H1 (cell line): ENCODE data around the gene PORCN. TPM values are rescaled to one million over a fixed set of nuclear protein-coding genes. Genes with fewer than 3 reads are reported as not detected.

Source experiments
- CTCF ChIA-PET: fragments of 300-600 bp; sonication (Branson Sonifier 250); formaldehyde crosslinking; loops from one replicate; lab custom pipeline; 2021; ENCODE audit not compliant: partially characterized antibody; lab: Charles Lee
- POLR2A ChIA-PET: fragments of 300-600 bp; sonication (Branson Sonifier 250); formaldehyde crosslinking; loops from one replicate; lab custom pipeline; 2021; ENCODE audit warnings: inconsistent platforms; ENCODE audit not compliant: partially characterized antibody; lab: Charles Lee
- DNase-seq, 2 experiments: peaks; one replicate each; pipeline versions ENCODE4 v3.0.0 to v3.0.0-alpha.2; 2010 to 2022; ENCODE audit warnings: low spot score in 2 of 2, low read depth in 1 of 2, mixed read lengths in 1 of 2
- FAIRE-seq: peaks from 2 replicates; lab custom pipeline; 2011; peaks lifted over from hg19 to GRCh38; lab: Jason Lieb, UNC
- H2AFZ ChIP-seq: 2 replicates; pipeline ENCODE4 v1.8.1; 2012; ENCODE audit warnings: low read length, inconsistent platforms
- H2AK5ac ChIP-seq: 2 replicates; pipeline ENCODE4 v1.6.1; 2013; ENCODE audit warnings: low read depth, low read length
- H2BK120ac ChIP-seq: replicated peaks from 2 replicates; pipeline ENCODE3; 2013; ENCODE audit warnings: low read depth, low read length, inconsistent platforms
- H2BK12ac ChIP-seq: 2 replicates; pipeline ENCODE4 v1.6.1; 2013; ENCODE audit warnings: low read depth, low read length
- H2BK15ac ChIP-seq: 2 replicates; pipeline ENCODE4 v1.6.1; 2013; ENCODE audit warnings: low read length
- H2BK20ac ChIP-seq: 2 replicates; pipeline ENCODE4 v1.6.1; 2013; ENCODE audit warnings: low read length
- H2BK5ac ChIP-seq: 2 replicates; pipeline ENCODE4 v1.6.1; 2013; ENCODE audit warnings: low read depth, low read length
- H3K14ac ChIP-seq: 2 replicates; pipeline ENCODE4 v1.6.1; 2013; ENCODE audit warnings: inconsistent platforms; ENCODE audit not compliant: insufficient read length
- H3K18ac ChIP-seq: 2 replicates; pipeline ENCODE4 v1.6.1; 2013; ENCODE audit warnings: low read length; ENCODE audit errors: extremely low read depth
- H3K23ac ChIP-seq: 2 replicates; pipeline ENCODE4 v1.6.1; 2013; ENCODE audit warnings: inconsistent platforms; ENCODE audit not compliant: insufficient read length
- H3K23me2 ChIP-seq: 2 replicates; pipeline ENCODE4 v1.6.1; 2013; ENCODE audit warnings: low read depth, low read length
- H3K27ac ChIP-seq: 2 replicates; pipeline ENCODE4 v1.6.1; 2011; ENCODE audit warnings: low read depth, low read length, inconsistent platforms
- H3K27me3 ChIP-seq, 4 experiments: replicated peaks in 1 of 4; 1 replicate in 1 of 4; 2 replicates in 3 of 4; pipeline versions ENCODE4 v1.6.1 to v1.8.1; 2011 to 2013; ENCODE audit warnings: low read length in 3 of 4, mild to moderate bottlenecking in 3 of 4, inconsistent platforms in 2 of 4, mixed read lengths in 2 of 4, moderate library complexity in 1 of 4; ENCODE audit not compliant: control insufficient read depth in 3 of 4, insufficient read depth in 3 of 4; ENCODE audit errors: extremely low read depth in 1 of 4
- H3K36me3 ChIP-seq, 4 experiments: 2 replicates each; pipeline versions ENCODE4 v1.6.1 to v1.8.1; 2011 to 2013; ENCODE audit warnings: mild to moderate bottlenecking in 4 of 4, low read length in 3 of 4, moderate library complexity in 2 of 4, control low read depth in 1 of 4, inconsistent platforms in 1 of 4; ENCODE audit not compliant: insufficient read depth in 4 of 4, control insufficient read depth in 2 of 4
- H3K4ac ChIP-seq: replicated peaks from 2 replicates; pipeline ENCODE3; 2013; ENCODE audit warnings: low read length, low read depth, mixed read lengths, inconsistent platforms; ENCODE audit not compliant: insufficient read length
- H3K4me1 ChIP-seq, 4 experiments: replicated peaks in 1 of 4; 1 replicate in 1 of 4; 2 replicates in 3 of 4; pipeline versions ENCODE4 v1.6.1 to v1.8.1; 2011 to 2013; ENCODE audit warnings: low read length in 3 of 4, inconsistent platforms in 2 of 4, mixed read lengths in 1 of 4; ENCODE audit not compliant: insufficient read depth in 4 of 4, control insufficient read depth in 3 of 4
- H3K4me2 ChIP-seq, 2 experiments: 2 replicates each; pipeline versions ENCODE4 v1.6.1 to v1.8.1; 2011 to 2013; ENCODE audit warnings: low read depth in 2 of 2, low read length in 2 of 2, control low read depth in 1 of 2, inconsistent platforms in 1 of 2, mild to moderate bottlenecking in 1 of 2; ENCODE audit not compliant: insufficient read depth in 1 of 2
- H3K4me3 ChIP-seq, 4 experiments: fragments of 200-600, 300-600 bp in 1 of 4; sonication (generic), shearing (Covaris generic), sonication (Bioruptor Twin) in 1 of 4; 2 replicates each; pipeline versions ENCODE4 v1.5.1 to v1.8.1; 2011 to 2016; ENCODE audit warnings: low read length in 4 of 4, low read depth in 3 of 4, control low read depth in 2 of 4, inconsistent platforms in 2 of 4, mild to moderate bottlenecking in 2 of 4, mixed read lengths in 1 of 4, moderate library complexity in 1 of 4; ENCODE audit not compliant: insufficient read depth in 2 of 4; ENCODE audit errors: extremely low read depth in 1 of 4
- H3K56ac ChIP-seq: replicated peaks from 2 replicates; pipeline ENCODE3; 2013; ENCODE audit warnings: low read depth, mild to moderate bottlenecking, mixed read lengths, low read length, inconsistent platforms; ENCODE audit not compliant: insufficient read length
- H3K79me1 ChIP-seq: 2 replicates; pipeline ENCODE4 v1.6.1; 2013; ENCODE audit warnings: low read depth, low read length, control low read depth
- H3K79me2 ChIP-seq, 2 experiments: 2 replicates each; pipeline versions ENCODE4 v1.6.1 to v1.8.1; 2012 to 2013; ENCODE audit warnings: low read length in 2 of 2, mild to moderate bottlenecking in 2 of 2, inconsistent platforms in 1 of 2; ENCODE audit not compliant: insufficient read depth in 2 of 2, control insufficient read depth in 1 of 2
- H3K9ac ChIP-seq, 4 experiments: replicated peaks in 1 of 4; 1 replicate in 1 of 4; 2 replicates in 3 of 4; pipeline versions ENCODE4 v1.6.1 to v1.8.1; 2011 to 2013; ENCODE audit warnings: low read depth in 3 of 4, low read length in 3 of 4, control low read depth in 2 of 4, mild to moderate bottlenecking in 2 of 4, moderate library complexity in 2 of 4, inconsistent platforms in 1 of 4; ENCODE audit errors: extremely low read depth in 1 of 4
- H3K9me3 ChIP-seq, 2 experiments: 2 replicates each; pipeline versions ENCODE4 v1.6.1 to v1.8.1; 2012 to 2013; ENCODE audit warnings: mild to moderate bottlenecking in 2 of 2, moderate library complexity in 2 of 2, control low read depth in 1 of 2, inconsistent platforms in 1 of 2, low read depth in 1 of 2, low read length in 1 of 2, mixed read lengths in 1 of 2; ENCODE audit not compliant: insufficient read depth in 2 of 2
- H4K20me1 ChIP-seq, 2 experiments: replicated peaks in 1 of 2; 2 replicates each; pipeline versions ENCODE3 to v1.8.1; 2011 to 2013; ENCODE audit warnings: inconsistent platforms in 2 of 2, low read length in 2 of 2, mild to moderate bottlenecking in 1 of 2; ENCODE audit not compliant: insufficient read depth in 2 of 2, control insufficient read depth in 1 of 2
- H4K5ac ChIP-seq: 2 replicates; pipeline ENCODE4 v1.6.1; 2013; ENCODE audit warnings: low read length, low read depth, mixed read lengths, inconsistent platforms; ENCODE audit not compliant: insufficient read length
- H4K8ac ChIP-seq: 2 replicates; pipeline ENCODE4 v1.8.0; 2013; ENCODE audit warnings: mild to moderate bottlenecking, moderate library complexity, low read length, inconsistent platforms; ENCODE audit not compliant: insufficient read depth; ENCODE audit errors: extremely low read depth
- H4K91ac ChIP-seq: replicated peaks from 2 replicates; pipeline ENCODE3; 2013; ENCODE audit warnings: low read length, mixed read lengths, inconsistent platforms; ENCODE audit not compliant: insufficient read length
- BACH1 ChIP-seq: IDR thresholded peaks from 2 replicates; pipeline ENCODE4 v1.6.1; 2012; ENCODE audit warnings: low read length, improper control_type of control experiment
- CEBPB ChIP-seq: IDR thresholded peaks from 2 replicates; pipeline ENCODE4 v1.6.1; 2012; ENCODE audit warnings: low read depth, low read length
- CHD1 ChIP-seq: IDR thresholded peaks from 2 replicates; pipeline ENCODE4 v1.6.1; 2012; ENCODE audit warnings: low read depth, low read length, improper control_type of control experiment
- GABPA ChIP-seq: IDR thresholded peaks from 2 replicates; pipeline ENCODE4 v1.6.1; 2011; ENCODE audit warnings: mild to moderate bottlenecking, low read length, moderate library complexity, borderline replicate concordance; ENCODE audit not compliant: insufficient read depth
- KDM4A ChIP-seq: IDR thresholded peaks from one replicate; pipeline ENCODE4 v1.7.1; 2012; ENCODE audit warnings: low read depth, mild to moderate bottlenecking, moderate library complexity, low read length, inconsistent platforms; ENCODE audit not compliant: severe bottlenecking
- MAFK ChIP-seq: IDR thresholded peaks from 2 replicates; pipeline ENCODE4 v1.6.1; 2012; ENCODE audit warnings: low read depth, mild to moderate bottlenecking, improper control_type of control experiment, low read length
- POLR2AphosphoS5 ChIP-seq: IDR thresholded peaks from 2 replicates; pipeline ENCODE4 v1.6.1; 2011; ENCODE audit warnings: low read depth, low read length
- SUZ12 ChIP-seq: fragments of 200-600 bp; sonication (generic); IDR thresholded peaks from 2 replicates; pipeline ENCODE4 v1.6.1; 2012; ENCODE audit warnings: mild to moderate bottlenecking, inconsistent platforms, low read length, moderate library complexity, mixed read lengths
- WGBS, 2 experiments: shearing (Covaris generic) in 1 of 2; methylation state at CpG; one replicate each; pipeline versions ENCODE4 v1.1.6 to v1.1.7; 2013 to 2015; ENCODE audit warnings: low lambda C conversion rate in 2 of 2, mixed read lengths in 2 of 2, inconsistent platforms in 1 of 2, low coverage in 1 of 2, missing lambda C conversion rate in 1 of 2; ENCODE audit not compliant: insufficient replicate concordance in 2 of 2, insufficient coverage in 1 of 2, insufficient read length in 1 of 2; ENCODE audit errors: extremely low coverage in 1 of 2, missing lambda C conversion rate in 1 of 2; 5-methylcytosine and 5-hydroxymethylcytosine counted together
- polyA plus RNA-seq, 7 experiments: library from polyadenylated mRNA; depleted of rRNA in 3 of 7; stranded (reverse) in 5 of 7; unstranded in 2 of 7; fragments of >200 nt in 5 of 7; fragments of 200-250 nt in 2 of 7; gene quantifications; 1 replicate in 5 of 7; 2 replicates in 1 of 7; 4 replicates in 1 of 7; pipeline versions ENCODE4 v1.2.1 to v1.2.3, GENCODE V29; 2011 to 2013; ENCODE audit warnings: missing spikeins in 2 of 7, mixed read lengths in 2 of 7
- total RNA-seq: library from RNA; stranded (reverse); fragmentation: NEBNext Ultra II Directional; extraction: Animal tissue kit (Norgen Biotek cat#: 25700); gene quantifications from 2 replicates; pipeline ENCODE4 v1.2.1, GENCODE V29; 2021
- TF ChIP-seq, protein P1 (sequence below), 3 experiments: IDR thresholded peaks; 1 replicate in 2 of 3; 2 replicates in 1 of 3; pipeline versions ENCODE4 v1.5.1 to v1.6.1; 2011; ENCODE audit warnings: low read length in 3 of 3, mild to moderate bottlenecking in 3 of 3, inconsistent platforms in 2 of 3, low read depth in 1 of 3, moderate library complexity in 1 of 3; ENCODE audit not compliant: insufficient read depth in 1 of 3; ENCODE audit errors: control extremely low read depth in 1 of 3

The PORCN gene
- total and polyA plus RNA-seq, 2 of the 8 experiments (the other 6 are each of a cell fraction or from before 2014, with no cell fraction given): 14.6 to 34.1 TPM

GRCh38 chrX:48487362-48487798, 21.4 kb upstream of the PORCN start:
- Histone ChIP-seq H2BK120ac (no peak overlapping the region), H2BK5ac (no peak overlapping the region), H3K18ac (no peak overlapping the region), H2AFZ (no peak overlapping the region), H3K23ac (no peak overlapping the region), H4K5ac (no peak overlapping the region), H3K14ac (no peak overlapping the region), H3K79me1 (no peaks in the 10 kb centered on the region), H2BK12ac (no peak overlapping the region), H3K9ac (no peak overlapping the region), H3K36me3 (peaks cover 0 to 10% (median 4%) of the 10 kb centered on the region in 4 experiments; a peak in 4 of 8 replicates), H3K79me2 (no peaks in the 10 kb centered on the region), H3K4me3 (no peak overlapping the region), H3K23me2 (no peaks in the 10 kb centered on the region), H2BK15ac (no peak overlapping the region), H4K20me1 (no peaks in the 10 kb centered on the region), H2BK20ac (no peak overlapping the region), H3K9me3 (no peaks in the 10 kb centered on the region), H4K8ac (no peak overlapping the region), H3K4me2 (no peak overlapping the region), H3K4me1 (no peaks in the 10 kb centered on the region)
- WGBS, 2 experiments: 84% methylated on average over 9 of the region's 10 CpGs; no CpG with 5 or more reads in 1 of the 2 experiments
- no peak for FAIRE-seq
- ChIA-PET CTCF (interaction anchor here (1.2 kb wide), 1 partner anchor 19 kb away, joined by 3 read pairs; no protein-coding TSS in a partner anchor), POLR2A (no interaction called here)
- TF ChIP-seq, protein P1, sequence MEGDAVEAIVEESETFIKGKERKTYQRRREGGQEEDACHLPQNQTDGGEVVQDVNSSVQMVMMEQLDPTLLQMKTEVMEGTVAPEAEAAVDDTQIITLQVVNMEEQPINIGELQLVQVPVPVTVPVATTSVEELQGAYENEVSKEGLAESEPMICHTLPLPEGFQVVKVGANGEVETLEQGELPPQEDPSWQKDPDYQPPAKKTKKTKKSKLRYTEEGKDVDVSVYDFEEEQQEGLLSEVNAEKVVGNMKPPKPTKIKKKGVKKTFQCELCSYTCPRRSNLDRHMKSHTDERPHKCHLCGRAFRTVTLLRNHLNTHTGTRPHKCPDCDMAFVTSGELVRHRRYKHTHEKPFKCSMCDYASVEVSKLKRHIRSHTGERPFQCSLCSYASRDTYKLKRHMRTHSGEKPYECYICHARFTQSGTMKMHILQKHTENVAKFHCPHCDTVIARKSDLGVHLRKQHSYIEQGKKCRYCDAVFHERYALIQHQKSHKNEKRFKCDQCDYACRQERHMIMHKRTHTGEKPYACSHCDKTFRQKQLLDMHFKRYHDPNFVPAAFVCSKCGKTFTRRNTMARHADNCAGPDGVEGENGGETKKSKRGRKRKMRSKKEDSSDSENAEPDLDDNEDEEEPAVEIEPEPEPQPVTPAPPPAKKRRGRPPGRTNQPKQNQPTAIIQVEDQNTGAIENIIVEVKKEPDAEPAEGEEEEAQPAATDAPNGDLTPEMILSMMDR (IDR thresholded peaks at IDR 0.05; ENCODE audit: control extremely low read depth in 1 of 3, insufficient read depth in 1 of 3, low read depth in 1 of 3, low read length in 3 of 3): no peak
- TF ChIP-seq POLR2AphosphoS5 (no peak), MAFK (no peak), BACH1 (no peak), CEBPB (no peak), CHD1 (no peak), GABPA (no peak), SUZ12 (no peak), KDM4A (no peak)
- TF ChIP-seq, all 59 proteins: peak for 0
- Histone ChIP-seq H3K27me3 (no peaks in the 10 kb centered on the region), H3K27ac (no peak overlapping the region), H3K4ac (no peak overlapping the region), H2AK5ac (no peak overlapping the region), H4K91ac (no peak overlapping the region), H3K56ac (no peak overlapping the region)
- DNase-seq: no peak
